ENCODE results near the gene DNAL4.
A peak's percentile ranks its signal among the peaks of the same experiment; 100 is the strongest.

DNAL4 gene

GRCh38 chr22:38833061-38833460, 39.1 kb upstream of the DNAL4 start:
- H3K27ac Mint-ChIP-seq: no peak overlapping the region
- no peak for DNase-seq
- H3K27me3 Mint-ChIP-seq (ENCODE audit: low read depth, poor library complexity): peaks cover 46% of the 10 kb centered on the region
- no peaks in the 10 kb centered on the region for H3K4me1 Mint-ChIP-seq
- H3K36me3 Mint-ChIP-seq (ENCODE audit: low read depth): no peaks in the 10 kb centered on the region
- H3K4me3 Mint-ChIP-seq: no peak overlapping the region
- no peaks in the 10 kb centered on the region for H3K9me3 Mint-ChIP-seq
- TF ChIP-seq, protein P1, sequence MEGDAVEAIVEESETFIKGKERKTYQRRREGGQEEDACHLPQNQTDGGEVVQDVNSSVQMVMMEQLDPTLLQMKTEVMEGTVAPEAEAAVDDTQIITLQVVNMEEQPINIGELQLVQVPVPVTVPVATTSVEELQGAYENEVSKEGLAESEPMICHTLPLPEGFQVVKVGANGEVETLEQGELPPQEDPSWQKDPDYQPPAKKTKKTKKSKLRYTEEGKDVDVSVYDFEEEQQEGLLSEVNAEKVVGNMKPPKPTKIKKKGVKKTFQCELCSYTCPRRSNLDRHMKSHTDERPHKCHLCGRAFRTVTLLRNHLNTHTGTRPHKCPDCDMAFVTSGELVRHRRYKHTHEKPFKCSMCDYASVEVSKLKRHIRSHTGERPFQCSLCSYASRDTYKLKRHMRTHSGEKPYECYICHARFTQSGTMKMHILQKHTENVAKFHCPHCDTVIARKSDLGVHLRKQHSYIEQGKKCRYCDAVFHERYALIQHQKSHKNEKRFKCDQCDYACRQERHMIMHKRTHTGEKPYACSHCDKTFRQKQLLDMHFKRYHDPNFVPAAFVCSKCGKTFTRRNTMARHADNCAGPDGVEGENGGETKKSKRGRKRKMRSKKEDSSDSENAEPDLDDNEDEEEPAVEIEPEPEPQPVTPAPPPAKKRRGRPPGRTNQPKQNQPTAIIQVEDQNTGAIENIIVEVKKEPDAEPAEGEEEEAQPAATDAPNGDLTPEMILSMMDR (IDR thresholded peaks at IDR 0.05): no peak

DNA sequence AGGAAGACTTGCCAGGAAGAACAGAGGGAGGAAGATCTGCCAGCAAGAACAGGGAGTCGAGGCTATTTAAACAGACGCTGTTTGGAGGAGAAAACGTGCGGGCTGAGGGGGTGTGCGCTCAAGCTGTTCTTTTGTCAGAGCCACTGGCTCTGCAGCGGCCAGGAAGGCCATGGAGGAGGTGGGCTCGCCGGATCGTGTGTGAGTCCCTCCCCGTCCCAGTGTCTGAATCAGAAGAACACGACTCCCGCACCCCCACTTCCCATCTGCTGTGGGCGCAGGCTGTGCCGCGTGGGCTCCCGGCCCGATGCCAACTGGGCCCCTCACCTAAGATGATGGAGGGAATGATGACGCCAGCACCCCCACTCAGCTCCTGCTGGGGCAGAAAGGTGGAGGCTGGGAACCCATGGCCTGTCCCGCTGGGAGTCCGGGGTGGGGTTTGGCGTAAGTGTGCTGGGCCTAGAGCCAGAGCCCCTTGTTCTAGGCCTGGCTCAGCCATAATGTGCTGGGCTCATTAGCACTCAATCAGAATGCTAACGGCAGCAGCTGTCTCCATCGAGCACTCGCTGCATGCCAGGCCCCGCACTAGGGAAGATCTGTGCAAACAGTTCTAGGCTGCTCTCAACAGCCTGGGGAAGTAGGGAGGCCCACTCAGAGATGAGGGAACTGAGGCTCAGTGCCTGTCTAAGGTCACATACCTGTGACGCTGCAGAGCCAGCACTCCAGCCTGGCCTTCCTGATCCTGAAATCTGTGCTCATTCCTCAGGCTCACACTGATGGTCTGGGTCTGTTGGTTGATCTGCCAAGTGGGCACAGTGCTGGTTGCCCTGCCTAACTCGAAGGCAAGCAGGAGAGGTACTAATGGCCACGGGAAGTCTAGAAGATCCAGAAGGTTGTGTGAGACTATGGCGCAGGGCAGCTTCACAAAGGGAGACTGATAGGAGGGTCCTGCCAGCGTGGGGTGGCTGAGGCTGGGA, 38.3 kb upstream of the DNAL4 start:
- Mint-ChIP-seq H3K27ac (peak overlapping the region; percentile 54), H3K4me3 (no peak overlapping the region), H3K36me3 (ENCODE audit: low read depth) (no peaks in the 10 kb centered on the region), H3K27me3 (ENCODE audit: low read depth, poor library complexity) (peaks cover 39% of the 10 kb centered on the region), H3K9me3 (no peaks in the 10 kb centered on the region), H3K4me1 (no peaks in the 10 kb centered on the region)
- TF ChIP-seq, protein P1 (IDR thresholded peaks at IDR 0.05): no peak
- no peak for DNase-seq

- H3K4me3 Mint-ChIP-seq: no peak overlapping the region
- H3K4me1 Mint-ChIP-seq: no peaks in the 10 kb centered on the region
- peaks cover 30% of the 10 kb centered on the region for H3K27me3 Mint-ChIP-seq (ENCODE audit: low read depth, poor library complexity)
- H3K36me3 Mint-ChIP-seq (ENCODE audit: low read depth): no peaks in the 10 kb centered on the region
- H3K9me3 Mint-ChIP-seq: no peaks in the 10 kb centered on the region
- no peak for DNase-seq
- TF ChIP-seq, protein P1 (IDR thresholded peaks at IDR 0.05): no peak
- H3K27ac Mint-ChIP-seq: peak overlapping the region; percentile 54
Measured at GRCh38 chr22:38831166-38831945, 37.4 kb upstream of the DNAL4 start.

DNA sequence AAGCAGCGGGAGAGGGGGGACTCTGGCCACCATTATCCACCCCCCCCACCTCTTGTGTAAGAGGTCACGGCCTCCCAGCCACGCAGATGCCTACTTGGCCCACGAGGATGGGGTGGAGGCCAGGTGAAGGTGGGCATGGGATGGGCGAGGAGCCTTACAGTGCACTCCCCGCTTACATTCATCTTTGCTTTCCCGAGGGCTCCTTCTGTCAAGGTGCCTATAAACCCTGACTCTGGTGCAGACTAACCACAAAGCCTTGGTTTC, 36.8 kb upstream of the DNAL4 start:
- DNase-seq: no peak
- Mint-ChIP-seq H3K9me3 (no peaks in the 10 kb centered on the region), H3K4me3 (no peak overlapping the region), H3K4me1 (no peaks in the 10 kb centered on the region), H3K27ac (no peak overlapping the region), H3K36me3 (ENCODE audit: low read depth) (no peaks in the 10 kb centered on the region), H3K27me3 (ENCODE audit: low read depth, poor library complexity) (peaks cover 24% of the 10 kb centered on the region)
- TF ChIP-seq, protein P1 (IDR thresholded peaks at IDR 0.05): no peak

DNA sequence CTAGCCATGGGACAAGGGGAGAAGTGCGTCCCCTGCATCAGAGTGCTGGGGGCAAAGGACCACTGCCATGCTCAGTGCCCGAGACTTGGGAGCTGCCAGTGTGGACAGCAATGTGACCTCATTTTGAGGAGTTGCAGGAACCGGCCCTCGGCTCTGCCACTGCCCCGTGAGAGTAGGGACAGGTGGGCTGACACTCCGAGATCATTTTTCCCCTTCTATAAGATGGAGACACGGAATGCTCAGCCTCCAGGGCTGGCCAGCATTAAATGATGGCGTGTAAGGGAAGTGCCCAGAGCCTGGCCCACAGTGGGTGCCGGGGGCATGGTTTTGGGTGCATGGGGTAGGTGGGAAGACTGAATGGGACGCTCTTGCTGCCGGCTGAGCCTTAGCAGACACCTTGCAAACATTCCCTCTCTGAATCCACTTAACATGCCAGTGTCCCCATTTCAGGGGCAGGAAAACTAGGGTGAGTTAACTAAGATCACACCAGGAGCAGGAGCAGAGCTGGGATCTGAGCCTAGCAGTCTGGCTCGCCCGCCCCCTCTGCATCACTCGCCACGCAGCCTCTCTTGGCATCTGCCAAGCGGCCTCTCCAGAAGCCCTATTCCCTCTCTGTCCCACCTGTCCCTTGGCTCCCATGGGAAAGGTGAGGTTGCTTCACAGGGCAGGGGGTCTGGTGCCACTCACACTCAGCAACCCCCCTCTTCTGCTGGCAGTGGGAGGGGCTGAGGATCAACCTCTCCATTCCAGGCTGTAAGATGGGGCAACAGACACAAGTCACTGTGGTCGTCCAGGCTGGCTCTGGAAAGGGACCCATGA, 36.3 kb upstream of the DNAL4 start:
- Mint-ChIP-seq H3K4me1 (no peaks in the 10 kb centered on the region), H3K9me3 (no peaks in the 10 kb centered on the region), H3K27ac (no peak overlapping the region), H3K4me3 (no peak overlapping the region), H3K36me3 (ENCODE audit: low read depth) (no peaks in the 10 kb centered on the region), H3K27me3 (ENCODE audit: low read depth, poor library complexity) (peaks cover 19% of the 10 kb centered on the region)
- no peak for DNase-seq
- TF ChIP-seq, protein P1 (IDR thresholded peaks at IDR 0.05): no peak

Measured in nephron progenitor cell (in vitro differentiated cells).